ENCODE data around the gene ODC1. TPM values are rescaled to one million over a fixed set of nuclear protein-coding genes. Genes with fewer than 3 reads are reported as not detected.

Gene ODC1
- total and polyA plus RNA-seq, 2 donors (not counting 3 experiments of a cell fraction or from before 2014, with no cell fraction given) = 109 to 132 TPM

- Histone ChIP-seq H3K9ac (replicated peaks; ENCODE audit: extremely low read depth, insufficient read depth, low read length) (no peak overlapping the region), H3K4me3 (replicated peaks in 1 of 3; ENCODE audit: insufficient read depth in 1 of 3, low read depth in 1 of 3, low read length in 3 of 3) (no peak overlapping the region), H3K9me3 (replicated peaks; ENCODE audit: control insufficient read depth, insufficient read depth, low read length) (no peaks in the 10 kb centered on the region), H3K4me1 (ENCODE audit: control insufficient read depth, extremely low read depth, insufficient read depth, low read length) (no peaks in the 10 kb centered on the region), H4K20me1 (replicated peaks; ENCODE audit: control insufficient read depth, extremely low read depth, insufficient read depth, low read length) (no peaks in the 10 kb centered on the region), H3K27ac (ENCODE audit: insufficient read depth, low read depth, low read length) (no peak overlapping the region), H3K36me3 (ENCODE audit: control insufficient read depth in 2 of 2, extremely low read depth in 1 of 2, insufficient read depth in 2 of 2, low read length in 2 of 2) (no peaks in the 10 kb centered on the region), H3K79me2 (ENCODE audit: control insufficient read depth, insufficient read depth, low read length) (no peaks in the 10 kb centered on the region), H3K27me3 (ENCODE audit: control insufficient read depth in 2 of 2, insufficient read depth in 2 of 2, low read length in 2 of 2) (no peaks in the 10 kb centered on the region), H3K4me2 (ENCODE audit: insufficient read depth, low read length) (no peak overlapping the region), H2AFZ (ENCODE audit: low read depth, low read length) (no peak overlapping the region), H3K9me1 (replicated peaks; ENCODE audit: control insufficient read depth, extremely low read depth, insufficient read depth, low read length) (no peaks in the 10 kb centered on the region)
- CTCF ChIA-PET = interaction anchor here (0.9 to 10.5 kb wide), 11 partner anchors 12 to 663 kb away, joined by 3 to 565 read pairs (median 6); partner anchors contain the start of gene HPCAL1
- POLR2A ChIA-PET = no interaction called here
- TF ChIP-seq GATA2 (IDR thresholded peaks at IDR 0.05; ENCODE audit: insufficient read depth, insufficient read length, low read depth, low read length) = no peak
- no peak for TF ChIP-seq POLR2AphosphoS5 (IDR thresholded peaks at IDR 0.05; ENCODE audit: insufficient read depth, low read depth, low read length)
- TF ChIP-seq EZH2 (IDR thresholded peaks at IDR 0.05; ENCODE audit: borderline replicate concordance, low read depth, low read length, severe bottlenecking) = no peak
- no peak for TF ChIP-seq MYC (IDR thresholded peaks at IDR 0.05; ENCODE audit: low read depth, low read length)
- TF ChIP-seq POLR2A (IDR thresholded peaks at IDR 0.05; ENCODE audit: low read depth, low read length) = no peak
- no peak for TF ChIP-seq JUN (IDR thresholded peaks at IDR 0.05; ENCODE audit: borderline replicate concordance, insufficient read depth, insufficient read length, low read depth)
- TF ChIP-seq MAX (IDR thresholded peaks at IDR 0.05; ENCODE audit: insufficient read depth, insufficient read length) = no peak
- no peak for TF ChIP-seq FOS (IDR thresholded peaks at IDR 0.05; ENCODE audit: borderline replicate concordance, insufficient read depth, low read length)
- no peak for TF ChIP-seq CTCF (IDR thresholded peaks at IDR 0.05; ENCODE audit: extremely low read depth in 1 of 2, insufficient read depth in 1 of 2, low read depth in 1 of 2, low read length in 2 of 2)
- DNase-seq (ENCODE audit: low read depth, low spot score) (no peak), FAIRE-seq (no peak)
- intact Hi-C loops (cut with micrococcal nuclease) (no loop called here), dilution Hi-C loops (cut with MboI; ENCODE audit: extremely low pct_ligation_motif_present, low sequenced_read_pairs) (no loop called here)
- no TSS peak for BruUV-seq (replicated peaks)
These were observed 14.7 kb downstream of the ODC1 start for GRCh38 chr2:10433264-10433946.
